Activated T-cell treated with anti-CD3 and anti-CD28 coated beads, Interleukin-2, amount 50 U/mL, for 24 hours (primary cell): ENCODE data around the gene DIAPH2.

Experiments used
- DNase-seq: peaks from one replicate; pipeline ENCODE4 v3.0.0-alpha.2; 2020
- H3K27ac Mint-ChIP-seq: 2 replicates; pipeline ENCODE4 v1.8.0; 2020; ENCODE audit warnings: mild to moderate bottlenecking, mixed read lengths
- H3K27me3 Mint-ChIP-seq: 2 replicates; pipeline ENCODE4 v1.8.0; 2020; ENCODE audit warnings: mixed read lengths
- H3K36me3 Mint-ChIP-seq: 2 replicates; pipeline ENCODE4 v1.8.0; 2020; ENCODE audit warnings: low read depth, mixed read lengths
- H3K4me1 Mint-ChIP-seq: 2 replicates; pipeline ENCODE4 v1.8.0; 2020; ENCODE audit warnings: low read depth, mixed read lengths
- H3K4me3 Mint-ChIP-seq: 2 replicates; pipeline ENCODE4 v1.8.0; 2020; ENCODE audit warnings: mild to moderate bottlenecking, moderate library complexity, mixed read lengths
- H3K9me3 Mint-ChIP-seq: 2 replicates; pipeline ENCODE4 v1.8.0; 2020; ENCODE audit warnings: mixed read lengths

Gene DIAPH2

DNA sequence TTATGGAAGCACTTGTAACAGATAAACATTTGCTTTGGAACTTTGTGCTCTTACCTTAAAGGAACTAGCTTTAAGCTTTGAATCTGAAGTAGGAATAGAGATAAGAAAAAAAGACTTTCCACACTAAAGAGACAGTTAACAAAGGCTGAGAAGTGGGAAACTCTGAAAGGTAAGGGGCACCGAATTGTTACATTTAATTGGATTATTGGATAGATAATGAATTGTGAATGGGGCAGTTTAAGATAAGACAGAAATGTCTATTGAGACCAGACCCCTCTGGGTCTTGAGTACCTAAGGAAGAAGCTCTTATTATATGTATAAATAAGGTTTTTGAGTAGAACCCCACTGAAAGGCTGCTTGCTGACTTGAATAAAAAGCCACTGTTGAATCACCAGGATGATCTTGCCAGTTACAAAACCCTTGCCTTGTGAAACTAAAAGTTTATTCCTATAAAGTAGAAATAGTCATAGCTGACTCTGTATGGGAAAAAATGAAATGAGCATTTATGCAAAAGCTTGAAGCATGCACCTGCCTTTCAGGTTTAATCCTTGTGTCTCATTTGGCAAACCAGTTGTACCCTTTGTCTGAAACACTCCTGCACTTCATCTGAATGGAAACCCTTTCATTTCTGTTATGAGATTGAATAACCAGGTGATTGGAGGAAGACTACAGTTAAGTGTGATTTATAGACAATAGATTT is 622.3 kb downstream of the DIAPH2 start:
- Mint-ChIP-seq H3K27ac (no peak overlapping the region), H3K9me3 (no peaks in the 10 kb centered on the region), H3K27me3 (peaks cover 9% of the 10 kb centered on the region), H3K4me1 (no peaks in the 10 kb centered on the region), H3K36me3 (no peaks in the 10 kb centered on the region), H3K4me3 (no peak overlapping the region)
- no peak for DNase-seq

DNA sequence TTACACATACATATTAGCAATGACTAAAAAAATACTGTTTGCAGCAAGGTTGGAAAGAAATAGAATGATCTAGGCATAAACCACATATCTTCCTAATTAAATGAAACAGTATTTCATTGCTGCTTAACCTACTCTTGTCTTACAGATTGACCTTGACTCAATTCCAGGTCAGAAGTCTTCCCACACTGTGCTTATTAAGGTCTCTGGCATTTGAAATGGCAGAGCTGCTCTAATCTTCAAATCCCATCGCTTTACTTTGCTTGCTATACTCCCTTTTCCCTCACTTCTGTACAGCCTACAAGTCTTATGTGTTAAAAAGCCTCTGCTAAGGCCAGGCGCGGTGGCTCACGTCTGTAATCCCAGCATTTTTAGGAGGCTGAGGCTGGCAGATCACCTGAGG is 623.5 kb downstream of the DIAPH2 start:
- H3K4me1 Mint-ChIP-seq = no peaks in the 10 kb centered on the region
- H3K36me3 Mint-ChIP-seq = no peaks in the 10 kb centered on the region
- H3K4me3 Mint-ChIP-seq = no peak overlapping the region
- H3K27ac Mint-ChIP-seq = no peak overlapping the region
- no peaks in the 10 kb centered on the region for H3K9me3 Mint-ChIP-seq
- DNase-seq = no peak
- H3K27me3 Mint-ChIP-seq = peaks cover 9% of the 10 kb centered on the region

DNA sequence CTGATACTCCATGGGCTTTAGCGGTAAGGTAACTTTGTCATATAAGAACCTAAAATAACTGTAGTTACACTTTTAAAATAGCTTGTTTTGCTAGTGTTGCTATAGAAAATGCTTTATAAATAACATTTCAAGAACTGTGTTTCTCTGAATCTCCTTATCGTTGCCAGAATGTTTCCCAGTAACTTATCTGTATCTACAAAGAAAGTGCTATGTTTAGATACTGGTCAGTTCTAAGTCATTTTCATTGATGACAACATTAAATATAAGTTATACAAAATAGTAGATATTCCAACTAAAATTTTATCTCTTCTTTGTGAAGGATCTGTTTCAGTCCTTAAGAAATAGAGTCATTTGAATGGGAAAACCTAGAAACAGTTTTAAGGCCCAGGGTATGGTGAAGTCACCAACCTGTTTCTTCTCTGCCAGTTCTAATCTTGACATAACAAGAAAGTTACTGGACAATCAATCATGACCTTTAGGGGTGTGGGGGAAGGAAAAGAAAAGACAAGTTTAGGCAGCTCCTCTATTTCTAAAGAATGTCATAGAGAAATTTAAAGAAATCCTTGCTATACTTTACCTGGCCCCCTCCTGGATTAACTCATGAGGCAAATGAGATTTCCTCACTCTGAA is 625.0 kb downstream of the DIAPH2 start:
- H3K27me3 Mint-ChIP-seq = peaks cover 9% of the 10 kb centered on the region
- no peak overlapping the region for H3K27ac Mint-ChIP-seq
- no peaks in the 10 kb centered on the region for H3K36me3 Mint-ChIP-seq
- no peak overlapping the region for H3K4me3 Mint-ChIP-seq
- H3K9me3 Mint-ChIP-seq = no peaks in the 10 kb centered on the region
- no peaks in the 10 kb centered on the region for H3K4me1 Mint-ChIP-seq
- no peak for DNase-seq

DNA sequence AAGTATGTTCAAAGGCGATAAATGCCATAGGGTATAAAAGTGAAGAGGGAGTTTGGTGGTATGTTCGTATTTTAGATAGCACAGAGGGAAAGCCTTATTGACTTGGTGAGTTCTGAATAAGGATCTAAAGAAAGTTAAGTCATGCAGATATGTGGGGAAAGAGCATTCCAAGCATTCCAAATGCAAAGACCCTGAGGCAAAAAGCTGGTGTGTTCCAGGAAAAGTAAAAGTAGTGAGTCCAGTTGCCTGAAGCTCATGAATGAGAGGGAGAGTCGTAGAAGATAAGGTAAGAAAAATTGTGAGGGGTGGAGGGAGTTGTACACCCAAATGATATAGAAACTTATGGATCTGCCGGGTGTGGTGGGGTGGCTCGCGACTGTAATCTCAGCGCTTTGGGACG is 625.7 kb downstream of the DIAPH2 start:
- Mint-ChIP-seq H3K4me1 (no peaks in the 10 kb centered on the region), H3K27ac (no peak overlapping the region), H3K27me3 (peaks cover 9% of the 10 kb centered on the region), H3K36me3 (no peaks in the 10 kb centered on the region), H3K4me3 (no peak overlapping the region), H3K9me3 (no peaks in the 10 kb centered on the region)
- no peak for DNase-seq

DNA sequence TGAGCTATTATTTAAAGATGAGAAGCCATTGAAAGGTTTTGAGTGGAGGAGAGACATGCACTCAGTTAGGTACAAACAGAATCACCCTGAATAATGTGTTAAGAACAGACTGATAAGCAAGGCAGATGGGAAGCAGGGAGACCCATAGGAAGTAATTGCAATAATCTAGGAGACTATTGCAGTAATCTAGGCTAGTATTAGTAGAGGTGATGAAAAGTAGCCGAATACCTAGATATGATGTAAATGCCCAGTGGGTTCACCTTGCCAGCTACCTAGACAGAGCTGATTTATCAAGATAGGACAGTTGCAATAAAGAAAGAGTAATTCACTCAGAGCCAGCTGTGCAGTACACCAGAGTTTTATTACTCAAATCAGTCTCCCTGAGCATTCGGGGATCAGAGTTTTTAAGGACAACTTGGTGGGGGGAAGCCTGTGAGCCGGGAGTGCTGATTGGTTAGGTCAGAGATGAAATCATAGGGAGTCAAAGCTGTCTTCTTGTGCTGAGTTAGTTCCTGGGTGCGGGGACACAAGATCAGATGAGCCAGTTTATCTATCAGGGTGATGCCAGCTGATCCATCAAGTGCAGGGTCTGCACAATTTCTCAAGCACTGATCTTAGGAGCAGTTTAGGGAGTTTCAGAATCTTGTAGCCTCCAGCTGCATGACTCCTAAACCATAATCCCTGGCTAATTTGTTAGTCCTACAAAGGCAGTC is 626.6 kb downstream of the DIAPH2 start:
- H3K36me3 Mint-ChIP-seq = no peaks in the 10 kb centered on the region
- H3K27ac Mint-ChIP-seq = no peak overlapping the region

DNA sequence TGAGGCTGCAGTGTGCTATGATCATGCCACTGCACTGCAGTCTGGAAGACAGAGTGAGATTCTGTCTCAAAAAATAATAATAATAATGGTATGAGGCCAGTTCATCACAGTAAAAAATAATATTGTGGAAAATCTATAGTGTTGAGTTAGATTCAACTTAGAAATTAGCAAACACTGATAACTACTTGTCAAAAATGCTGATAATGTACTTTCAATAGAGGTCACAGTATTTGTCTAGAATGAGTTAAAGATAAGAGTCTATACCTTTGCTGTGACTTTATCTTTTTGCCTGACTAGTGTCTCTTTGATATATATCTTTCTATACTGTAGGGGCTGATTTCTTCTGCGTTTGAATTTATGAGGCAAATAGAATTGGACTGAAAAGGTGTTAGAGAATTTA is 629.7 kb downstream of the DIAPH2 start:
- Mint-ChIP-seq H3K4me1 (no peaks in the 10 kb centered on the region), H3K36me3 (no peaks in the 10 kb centered on the region), H3K4me3 (no peak overlapping the region), H3K27me3 (peaks cover 9% of the 10 kb centered on the region), H3K9me3 (no peaks in the 10 kb centered on the region), H3K27ac (no peak overlapping the region)
- DNase-seq = no peak

More for the DNA sequence above, 626.6 kb downstream of the DIAPH2 start:
- DNase-seq = no peak
- no peaks in the 10 kb centered on the region for H3K9me3 Mint-ChIP-seq
- H3K4me1 Mint-ChIP-seq = no peaks in the 10 kb centered on the region
- H3K4me3 Mint-ChIP-seq = no peak overlapping the region
- H3K27me3 Mint-ChIP-seq = peaks cover 9% of the 10 kb centered on the region

DNA sequence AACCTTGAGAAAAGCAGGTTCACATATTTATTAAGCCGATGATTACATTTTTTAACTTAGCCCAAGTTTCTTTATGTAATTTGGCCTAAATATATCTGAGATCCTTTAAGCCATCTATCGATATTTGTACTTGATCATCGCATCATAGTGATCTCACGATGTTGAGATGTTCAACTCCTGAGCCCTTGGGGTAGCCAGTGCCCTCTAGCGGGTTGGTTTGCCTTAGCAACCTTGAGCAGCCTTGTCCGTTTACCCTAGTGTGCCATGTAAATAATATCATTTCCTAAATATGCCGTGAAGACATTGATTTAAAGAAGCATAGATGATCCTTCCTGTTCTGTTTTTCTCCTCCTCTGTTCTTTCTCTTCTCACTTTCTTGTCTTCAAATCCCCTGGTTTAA is 631.3 kb downstream of the DIAPH2 start:
- no peaks in the 10 kb centered on the region for H3K9me3 Mint-ChIP-seq
- no peaks in the 10 kb centered on the region for H3K36me3 Mint-ChIP-seq
- H3K27me3 Mint-ChIP-seq = peaks cover 5% of the 10 kb centered on the region
- no peaks in the 10 kb centered on the region for H3K4me1 Mint-ChIP-seq
- no peak overlapping the region for H3K27ac Mint-ChIP-seq
- H3K4me3 Mint-ChIP-seq = no peak overlapping the region
- no peak for DNase-seq

DNA sequence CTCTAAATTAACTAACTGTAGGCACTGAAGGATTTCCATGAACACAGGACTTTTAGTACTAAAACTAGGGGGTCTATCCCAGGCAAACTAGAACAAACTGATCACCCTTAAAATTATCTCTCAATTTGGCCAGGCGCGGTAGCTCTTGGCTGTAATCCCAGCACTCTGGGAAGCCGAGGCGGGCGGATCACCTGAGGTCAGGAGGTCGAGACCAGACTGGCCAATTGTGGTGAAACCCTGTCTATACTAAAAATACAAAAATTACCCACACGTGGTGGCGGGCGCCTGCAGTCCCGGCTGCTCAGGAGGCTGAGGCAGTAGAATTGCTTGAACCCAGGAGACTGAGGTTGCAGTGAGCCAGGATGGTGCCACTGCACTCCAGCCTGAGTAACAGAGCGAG is 635.7 kb downstream of the DIAPH2 start:
- no peaks in the 10 kb centered on the region for H3K27me3 Mint-ChIP-seq
- H3K4me3 Mint-ChIP-seq = no peak overlapping the region
- no peaks in the 10 kb centered on the region for H3K9me3 Mint-ChIP-seq
- no peak for DNase-seq
- no peak overlapping the region for H3K27ac Mint-ChIP-seq
- no peaks in the 10 kb centered on the region for H3K36me3 Mint-ChIP-seq
- H3K4me1 Mint-ChIP-seq = no peaks in the 10 kb centered on the region

DNA sequence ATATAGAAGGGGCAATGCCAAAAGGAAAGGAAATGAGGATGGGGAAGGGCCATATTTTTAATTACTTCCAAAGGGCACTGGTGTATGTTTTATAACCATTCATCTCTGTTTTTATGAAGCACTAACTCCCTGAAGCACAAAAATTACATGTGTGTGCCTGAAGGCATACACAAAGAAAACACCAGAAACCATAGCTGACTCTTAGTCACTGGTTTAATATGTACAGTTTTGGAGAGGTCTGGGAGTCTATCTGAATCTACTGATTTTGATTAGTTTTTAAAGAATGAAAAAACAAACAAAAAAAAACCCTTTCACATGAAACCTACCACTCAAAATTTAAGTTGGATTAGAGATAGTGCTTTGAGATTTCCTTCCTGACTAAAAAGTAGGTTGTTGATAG is 637.8 kb downstream of the DIAPH2 start:
- Mint-ChIP-seq H3K36me3 (no peaks in the 10 kb centered on the region), H3K4me3 (no peak overlapping the region)

DNA sequence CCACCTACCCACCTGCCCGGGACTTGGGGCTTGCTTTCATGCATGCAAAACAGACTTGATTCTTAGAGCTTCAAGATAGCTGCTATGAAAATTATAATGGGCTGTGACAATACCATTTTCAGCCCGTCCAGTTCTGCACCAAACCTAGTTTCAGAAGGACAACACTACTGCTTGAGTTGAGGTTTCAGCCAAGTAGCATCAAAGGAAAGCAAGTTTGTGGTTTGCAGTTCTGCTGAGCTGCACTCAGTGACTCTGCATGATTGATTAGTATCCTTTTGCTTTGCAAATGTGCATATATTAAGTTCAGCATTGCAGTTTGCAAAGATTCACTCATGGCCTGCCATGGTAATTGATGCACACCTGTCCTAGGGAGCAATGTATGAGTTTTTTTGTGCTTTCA is 641.8 kb downstream of the DIAPH2 start:
- Mint-ChIP-seq H3K36me3 (no peaks in the 10 kb centered on the region), H3K27ac (no peak overlapping the region), H3K4me3 (no peak overlapping the region), H3K27me3 (no peaks in the 10 kb centered on the region), H3K4me1 (peaks cover 3% of the 10 kb centered on the region), H3K9me3 (no peaks in the 10 kb centered on the region)
- DNase-seq = no peak

More for the DNA sequence above, 637.8 kb downstream of the DIAPH2 start:
- H3K27me3 Mint-ChIP-seq = no peaks in the 10 kb centered on the region
- no peak overlapping the region for H3K27ac Mint-ChIP-seq
- DNase-seq = no peak
- no peaks in the 10 kb centered on the region for H3K9me3 Mint-ChIP-seq
- H3K4me1 Mint-ChIP-seq = no peaks in the 10 kb centered on the region

DNA sequence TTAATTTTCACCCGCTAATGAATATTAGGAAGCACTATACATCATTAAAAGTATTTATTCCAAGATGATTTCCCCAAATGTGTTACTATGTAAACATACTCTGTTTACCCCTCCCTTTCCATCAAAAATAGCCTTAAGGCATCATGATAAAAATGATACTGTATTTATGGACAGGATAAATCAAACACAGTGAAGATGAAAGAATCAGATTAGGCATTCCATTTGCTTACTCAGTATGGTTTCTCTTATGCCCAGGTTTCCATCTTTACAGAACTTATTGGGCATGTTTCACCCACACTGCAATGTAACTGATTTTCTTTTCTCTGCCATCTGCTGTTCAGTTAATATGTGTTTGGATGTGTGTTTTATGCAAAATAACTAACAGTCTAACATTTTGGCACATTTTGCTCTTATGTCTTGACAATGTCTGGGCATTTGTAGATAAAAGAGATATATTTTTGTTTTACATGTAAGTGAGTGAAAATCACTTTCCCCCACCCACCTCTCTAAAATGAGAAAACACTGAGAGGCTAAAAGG is 644.3 kb downstream of the DIAPH2 start:
- no peaks in the 10 kb centered on the region for H3K9me3 Mint-ChIP-seq
- no peaks in the 10 kb centered on the region for H3K36me3 Mint-ChIP-seq
- H3K4me3 Mint-ChIP-seq = no peak overlapping the region
- no peak overlapping the region for H3K27ac Mint-ChIP-seq
- DNase-seq = no peak
- peaks cover 3% of the 10 kb centered on the region for H3K4me1 Mint-ChIP-seq
- no peaks in the 10 kb centered on the region for H3K27me3 Mint-ChIP-seq

DNA sequence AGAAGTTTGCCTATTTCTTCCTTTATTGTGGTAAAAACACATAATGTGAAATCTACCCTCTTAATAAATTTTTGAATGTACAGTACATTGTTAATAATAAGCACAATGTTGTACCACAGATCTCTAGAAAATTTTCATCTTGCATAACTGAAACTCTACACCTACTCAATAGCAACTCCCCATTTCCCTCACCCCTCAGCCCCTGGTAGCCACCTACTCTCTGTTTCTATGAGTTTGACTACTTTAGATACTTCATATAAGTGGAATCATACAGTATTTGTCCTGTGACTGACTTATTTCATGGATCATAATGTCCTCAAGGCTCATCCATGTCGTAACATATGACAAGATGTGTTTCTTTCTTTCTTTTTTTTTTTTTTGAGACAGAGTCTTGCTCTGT is 645.5 kb downstream of the DIAPH2 start:
- Mint-ChIP-seq H3K4me1 (peaks cover 3% of the 10 kb centered on the region), H3K27me3 (no peaks in the 10 kb centered on the region), H3K27ac (no peak overlapping the region), H3K36me3 (no peaks in the 10 kb centered on the region), H3K4me3 (no peak overlapping the region), H3K9me3 (no peaks in the 10 kb centered on the region)
- no peak for DNase-seq

DNA sequence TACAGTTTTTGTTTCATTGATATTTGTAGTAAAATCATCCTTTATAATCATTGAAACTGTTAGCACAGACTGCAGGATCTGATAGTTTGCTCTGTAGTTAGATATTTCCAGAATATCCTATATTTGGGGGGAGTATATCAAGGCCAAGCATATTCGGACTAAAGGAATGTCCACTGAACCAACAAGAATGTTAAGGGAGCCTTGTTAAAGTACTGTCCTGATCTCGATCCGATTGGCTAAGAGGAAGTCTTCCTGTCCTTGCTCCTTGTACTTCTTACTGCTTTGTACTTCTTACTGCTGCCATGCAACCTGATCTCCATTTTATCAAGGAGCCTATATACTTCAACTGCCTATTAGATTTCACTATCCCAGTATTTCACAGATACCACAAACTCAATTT is 648.3 kb downstream of the DIAPH2 start:
- Mint-ChIP-seq H3K27me3 (no peaks in the 10 kb centered on the region), H3K9me3 (no peaks in the 10 kb centered on the region), H3K36me3 (no peaks in the 10 kb centered on the region), H3K27ac (no peak overlapping the region), H3K4me1 (peaks cover 3% of the 10 kb centered on the region), H3K4me3 (no peak overlapping the region)
- no peak for DNase-seq

DNA sequence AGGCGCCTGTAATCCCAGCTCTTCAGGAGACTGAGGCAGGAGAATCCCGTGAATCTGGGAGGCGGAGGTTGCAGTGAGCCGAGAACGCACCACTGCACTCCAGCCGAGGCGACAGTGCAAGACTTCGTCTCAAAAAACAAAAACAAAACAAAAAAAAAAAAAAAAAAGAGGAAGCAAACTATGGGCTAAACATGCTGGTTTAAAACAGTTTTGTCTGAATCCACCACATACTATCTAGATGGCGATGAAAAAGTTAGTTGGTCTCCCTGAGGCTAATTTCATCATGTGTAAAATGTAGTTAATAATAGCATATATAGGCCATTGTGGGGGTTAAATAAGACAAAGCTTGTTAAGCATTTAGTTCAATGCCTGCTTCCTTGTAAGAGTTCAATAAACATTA is 650.2 kb downstream of the DIAPH2 start:
- no peaks in the 10 kb centered on the region for H3K27me3 Mint-ChIP-seq
- peaks cover 3% of the 10 kb centered on the region for H3K4me1 Mint-ChIP-seq
- no peak overlapping the region for H3K4me3 Mint-ChIP-seq
- DNase-seq = no peak
- no peaks in the 10 kb centered on the region for H3K9me3 Mint-ChIP-seq
- H3K36me3 Mint-ChIP-seq = no peaks in the 10 kb centered on the region
- no peak overlapping the region for H3K27ac Mint-ChIP-seq

DNA sequence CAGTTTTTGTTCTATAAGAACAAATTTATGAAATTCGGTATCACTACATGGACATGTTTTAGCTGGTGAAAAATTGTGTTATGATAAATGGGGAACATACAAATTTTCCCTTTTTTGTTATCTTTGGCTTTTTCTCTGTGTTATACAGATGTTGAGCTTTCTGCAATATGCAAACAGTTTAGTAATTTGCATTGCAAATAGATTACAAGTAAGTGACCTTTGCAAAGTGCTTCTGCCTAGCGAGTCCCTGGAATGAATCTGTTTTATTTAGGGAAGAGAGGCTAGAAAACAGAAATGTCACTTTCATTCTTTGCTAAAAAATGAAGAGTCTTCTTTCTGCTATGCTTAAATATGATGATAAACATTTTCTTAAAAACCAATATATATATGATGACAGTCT is 660.1 kb downstream of the DIAPH2 start:
- Mint-ChIP-seq H3K27ac (no peak overlapping the region), H3K4me3 (no peak overlapping the region), H3K27me3 (peaks cover 4% of the 10 kb centered on the region), H3K4me1 (no peaks in the 10 kb centered on the region), H3K9me3 (no peaks in the 10 kb centered on the region), H3K36me3 (no peaks in the 10 kb centered on the region)
- DNase-seq = no peak
